MV-4-11 (cell line): ENCODE data around the gene CTAGE1.
A peak's percentile ranks its signal among the peaks of the same experiment; 100 is the strongest.
"Not testable (repeated sequence)": the region's sequence is repeated elsewhere in the genome, so short reads cannot be mapped to it uniquely, and the experiment has no call there.

ENCODE experiments used
- DNase-seq: peaks from one replicate; lab custom pipeline; 2025; lab: John Stamatoyannopoulos, UW

The CTAGE1 gene

GRCh38 chr18:22417496-22418188 lies at the start of gene CTAGE1:
CTAGE1 (minus strand) TSS chr18:22417915; CDS start chr18:22417811, 104 bp downstream.
- DNase-seq, result no peak

GRCh38 chr18:22466608-22467395 lies 49.1 kb upstream of the CTAGE1 start:
- no peak for DNase-seq

GRCh38 chr18:22465859-22466457 lies 48.2 kb upstream of the CTAGE1 start:
- peak; percentile 71 for DNase-seq

- DNase-seq, result no peak
These were observed 45.4 kb upstream of the CTAGE1 start for GRCh38 chr18:22463076-22463475.

GRCh38 chr18:22459491-22459890 lies 41.8 kb upstream of the CTAGE1 start:
- DNase-seq, result peak; percentile 79

GRCh38 chr18:22457524-22457923 lies 39.8 kb upstream of the CTAGE1 start:
- no peak for DNase-seq

GRCh38 chr18:22456547-22456946 lies 38.8 kb upstream of the CTAGE1 start:
- DNase-seq, result no peak

GRCh38 chr18:22456116-22456480 lies 38.4 kb upstream of the CTAGE1 start:
- no peak for DNase-seq

GRCh38 chr18:22455425-22456115 lies 37.9 kb upstream of the CTAGE1 start:
- no peak for DNase-seq

- DNase-seq, result no peak
These were observed 35.6 kb upstream of the CTAGE1 start for GRCh38 chr18:22453315-22453714.

- DNase-seq, result no peak
These were observed 34.5 kb upstream of the CTAGE1 start for GRCh38 chr18:22452226-22452668.

- DNase-seq, result no peak
These were observed 34.1 kb upstream of the CTAGE1 start for GRCh38 chr18:22451796-22452195.

- not testable (repeated sequence) for DNase-seq
These were observed 33.1 kb upstream of the CTAGE1 start for GRCh38 chr18:22450766-22451165.

- not testable (repeated sequence) for DNase-seq
These were observed 32.6 kb upstream of the CTAGE1 start for GRCh38 chr18:22450318-22450717.

GRCh38 chr18:22449753-22450152 lies 32.0 kb upstream of the CTAGE1 start:
- DNase-seq, result not testable (repeated sequence)

- DNase-seq, result no peak
These were observed 30.5 kb upstream of the CTAGE1 start for GRCh38 chr18:22448238-22448637.

- no peak for DNase-seq
These were observed 30.1 kb upstream of the CTAGE1 start for GRCh38 chr18:22447792-22448191.

GRCh38 chr18:22446911-22447310 lies 29.2 kb upstream of the CTAGE1 start:
- no peak for DNase-seq

- DNase-seq, result no peak
These were observed 28.6 kb upstream of the CTAGE1 start for GRCh38 chr18:22446325-22446724.

- no peak for DNase-seq
These were observed 23.9 kb upstream of the CTAGE1 start for GRCh38 chr18:22441638-22442037.

- DNase-seq, result no peak
These were observed 21.7 kb upstream of the CTAGE1 start for GRCh38 chr18:22439447-22439846.

GRCh38 chr18:22436136-22436535 lies 18.4 kb upstream of the CTAGE1 start:
- no peak for DNase-seq
